K562 (cell line): ENCODE results near the gene ZNF384. TPM values are rescaled to one million over a fixed set of nuclear protein-coding genes. Genes with fewer than 3 reads are reported as not detected.

Experiments used
- BACH1 ChIP-seq: fragments of 200-800 bp; sonication (Bioruptor generic); IDR thresholded peaks from 2 replicates; pipeline ENCODE4 v1.6.1; 2016; ENCODE audit warnings: missing genetic modification characterization, missing compliant biosample characterization
- FOSL1 ChIP-seq: fragments of 200-800 bp; sonication (Bioruptor generic); conservative IDR thresholded peaks from 2 replicates; pipeline ENCODE4 v1.6.1; 2016; ENCODE audit warnings: missing genetic modification characterization, missing compliant biosample characterization
- HMGN3 ChIP-seq: IDR thresholded peaks from 2 replicates; pipeline ENCODE4 v1.6.1; 2011; ENCODE audit warnings: borderline replicate concordance, low read depth, mild to moderate bottlenecking, mixed read lengths, low read length; ENCODE audit not compliant: insufficient read length; ENCODE audit errors: extremely low read depth
- LCOR ChIP-seq: sonication (generic); formaldehyde crosslinking; IDR thresholded peaks from 2 replicates; pipeline ENCODE4 v1.8.0; 2022; ENCODE audit warnings: mild to moderate bottlenecking, missing genetic modification reagents
- MEIS2 ChIP-seq: fragments of 450-650 bp; IDR thresholded peaks from 2 replicates; pipeline ENCODE4 v1.6.1; 2014; ENCODE audit warnings: mild to moderate bottlenecking; ENCODE audit not compliant: partially characterized antibody
- MYNN ChIP-seq, 2 experiments: sonication (generic); formaldehyde crosslinking in 1 of 2; IDR thresholded peaks; 2 replicates each; pipeline versions ENCODE4 v1.5.0 to v1.6.1; 2016 to 2020; ENCODE audit warnings: antibody characterized with exemption in 1 of 2, missing genetic modification reagents in 1 of 2
- NFE2L1 ChIP-seq: fragments of 450-650 bp; IDR thresholded peaks from 2 replicates; pipeline ENCODE4 v1.6.1; 2016; ENCODE audit warnings: missing genetic modification characterization, low read depth, mild to moderate bottlenecking, missing compliant biosample characterization, moderate library complexity, borderline replicate concordance
- NRF1 ChIP-seq, 2 experiments: fragments of 450-650 bp; IDR thresholded peaks in 1 of 2; conservative IDR thresholded peaks in 1 of 2; 2 replicates each; pipeline ENCODE4 v1.6.1; 2014; ENCODE audit warnings: mild to moderate bottlenecking in 2 of 2
- TCF15 ChIP-seq: fragments of 250-450 bp; sonication (Bioruptor Pico); IDR thresholded peaks from 2 replicates; pipeline ENCODE4 v1.8.0; 2022; ENCODE audit warnings: moderate library complexity, mild to moderate bottlenecking, inconsistent platforms
- ZNF407 ChIP-seq: fragments of 450-650 bp; IDR thresholded peaks from 2 replicates; pipeline ENCODE4 v1.6.1; 2016; ENCODE audit warnings: low read depth
- polyA plus RNA-seq, 8 experiments: library from polyadenylated mRNA; depleted of rRNA in 4 of 8; stranded (reverse) in 5 of 8; unstranded in 3 of 8; fragments of >200 nt; fragmentation: Nextera tagmentation in 2 of 8; fragmentation: Illumina TruSeq in 1 of 8; extraction: Ambion mirVana in 2 of 8; extraction: Trizol in 1 of 8; gene quantifications; 2 replicates each; pipeline versions ENCODE4 v1.2.1 to v1.2.3, GENCODE V29; 2011 to 2014; ENCODE audit warnings: inconsistent platforms in 1 of 8, missing spikeins in 1 of 8
- total RNA-seq, 7 experiments: library from RNA; depleted of rRNA in 6 of 7; stranded (reverse); fragments of >200 nt in 6 of 7; fragmentation: Illumina TruSeq in 2 of 7; extraction: Trizol in 2 of 7; gene quantifications; 2 replicates each; pipeline versions ENCODE4 v1.2.1 to v1.2.3, GENCODE V29; 2011 to 2021; ENCODE audit warnings: low replicate concordance in 1 of 7

Gene ZNF384
- total and polyA plus RNA-seq, 9 of the 15 experiments (the other 6 are each of a cell fraction or from before 2014, with no cell fraction given), result 0.36 to 64.8 (median 21.3) TPM

- peak; percentile 81; the same call in 1 of the 2 replicates for TF ChIP-seq ZNF407
- TF ChIP-seq NRF1 (conservative IDR thresholded peaks at IDR 0.05 in 1 of 2, IDR thresholded peaks at IDR 0.05 in 1 of 2), result peak; percentile 67 to 76
- TF ChIP-seq TCF15, result no peak
- peak; percentile 62 for TF ChIP-seq MEIS2
- no peak for TF ChIP-seq NFE2L1 (tag)
- TF ChIP-seq BACH1 (tag), result no peak
- TF ChIP-seq FOSL1 (tag), result peak; percentile 73; the same call in 1 of the 2 replicates
- TF ChIP-seq LCOR (CRISPR knock-in tag), result 0 out of 2 replicates have a peak, but pooled peaks have one; percentile 32
- peak; percentile 28; the same call in 1 of the 2 replicates for TF ChIP-seq MYNN (IDR thresholded peaks at IDR 0.05)
- no peak for TF ChIP-seq MYNN (CRISPR knock-in tag; IDR thresholded peaks at IDR 0.05)
- TF ChIP-seq HMGN3, result peak; percentile 56
These were observed at the start of gene ZNF384 (continued) for GRCh38 chr12:6688999-6689882.
